Left lung (tissue), 10 donors: ENCODE data around the gene TBX18. TPM values are rescaled to one million over a fixed set of nuclear protein-coding genes. Genes with fewer than 3 reads are reported as not detected.

Experiments used
- ATAC-seq: fragments of 200-7000 bp; cut with Tn5 transposase; one replicate; pipeline ENCODE4 v1.9.1; 2020; ENCODE audit warnings: moderate library complexity
- DNase-seq, 4 donors: peaks; one replicate each; pipeline ENCODE4 v3.0.0-alpha.2; 2013 to 2020
- H3K27ac ChIP-seq, 2 donors: fragments of 200-600 bp; sonication (generic) in 1 of 2; one replicate each; pipeline versions ENCODE4 v1.5.0 to v1.8.0; 2020 to 2021
- H3K27me3 ChIP-seq, 2 donors: fragments of 200-600 bp; sonication (generic) in 1 of 2; one replicate each; pipeline versions ENCODE4 v1.5.0 to v1.8.0; 2020 to 2021
- H3K36me3 ChIP-seq, 2 donors: fragments of 200-600 bp; sonication (generic) in 1 of 2; one replicate each; pipeline versions ENCODE4 v1.5.0 to v1.8.0; 2020 to 2021
- H3K4me1 ChIP-seq, 2 donors: fragments of 200-600 bp; one replicate each; pipeline ENCODE4 v1.8.0; 2021
- H3K4me3 ChIP-seq, 2 donors: fragments of 200-600 bp; sonication (generic) in 1 of 2; one replicate each; pipeline versions ENCODE4 v1.5.0 to v1.8.0; 2020 to 2021; ENCODE audit warnings: mild to moderate bottlenecking in 1 of 2
- H3K9me3 ChIP-seq, 2 donors: fragments of 200-600 bp; sonication (generic) in 1 of 2; one replicate each; pipeline versions ENCODE4 v1.5.0 to v1.8.0; 2020 to 2021
- CTCF ChIP-seq, 2 donors: fragments of 200-600 bp; sonication (generic) in 1 of 2; IDR thresholded peaks; one replicate each; pipeline versions ENCODE4 v1.5.0 to v1.8.0; 2021; ENCODE audit warnings: antibody characterized with exemption in 2 of 2
- intact Hi-C, 2 donors: fragments of 100-400 bp; cut with DNase I; formaldehyde crosslinking; loops; one replicate each; pipeline versions ENCODE4 v1.11.2 to v1.14.2; 2022
- polyA plus RNA-seq, 6 donors: library from polyadenylated mRNA; unstranded; fragments of 120-200 nt; gene quantifications; one replicate each; pipeline ENCODE4 v1.2.1, GENCODE V29; 2013; ENCODE audit not compliant: insufficient read length in 6 of 6
- total RNA-seq, 2 donors: library from RNA; stranded (reverse); fragmentation: NEBNext Ultra II Directional; extraction: Animal tissue kit (Norgen Biotek cat#: 25700); gene quantifications; one replicate each; pipeline ENCODE4 v1.2.1, GENCODE V29; 2021
- donor health status: DM: no; HTN: yes; CAD: no.
- donor health status: DM: no; HTN: no; CAD: no.

TBX18 gene
- total and polyA plus RNA-seq, 8 donors: 0.27 to 0.60 (median 0.49) TPM; not detected in 1

GRCh38 chr6:84804720-84805119 lies 40.3 kb upstream of the TBX18 start:
- H3K36me3 ChIP-seq: no peaks in the 10 kb centered on the region
- TF ChIP-seq CTCF (IDR thresholded peaks at IDR 0.05): no peak
- ATAC-seq: no peak

GRCh38 chr6:84801250-84801649 lies 36.9 kb upstream of the TBX18 start:
- intact Hi-C loops: no loop called here
- no peak overlapping the region for H3K4me3 ChIP-seq
- no peaks in the 10 kb centered on the region for H3K36me3 ChIP-seq
- H3K27me3 ChIP-seq: no peaks in the 10 kb centered on the region
- no peak for DNase-seq
- no peak for TF ChIP-seq CTCF (IDR thresholded peaks at IDR 0.05)
- no peaks in the 10 kb centered on the region for H3K4me1 ChIP-seq
- H3K9me3 ChIP-seq: peaks cover 0 to 4% of the 10 kb centered on the region in 2 donors
- no peak for ATAC-seq
- no peak overlapping the region for H3K27ac ChIP-seq

More at GRCh38 chr6:84804720-84805119, 40.3 kb upstream of the TBX18 start:
- no peak overlapping the region for H3K4me3 ChIP-seq
- H3K9me3 ChIP-seq: no peaks in the 10 kb centered on the region
- H3K27ac ChIP-seq: no peak overlapping the region
- H3K27me3 ChIP-seq: no peaks in the 10 kb centered on the region
- no peaks in the 10 kb centered on the region for H3K4me1 ChIP-seq
- intact Hi-C loops: no loop called here
- DNase-seq: no peak

- no peak overlapping the region for H3K4me3 ChIP-seq
- intact Hi-C loops: no loop called here
- no peak for DNase-seq
- H3K9me3 ChIP-seq: peaks cover 0 to 4% of the 10 kb centered on the region in 2 donors
- H3K27ac ChIP-seq: no peak overlapping the region
- H3K27me3 ChIP-seq: no peaks in the 10 kb centered on the region
- no peaks in the 10 kb centered on the region for H3K36me3 ChIP-seq
- no peaks in the 10 kb centered on the region for H3K4me1 ChIP-seq
- no peak for TF ChIP-seq CTCF (IDR thresholded peaks at IDR 0.05)
- no peak for ATAC-seq
These were observed 33.9 kb upstream of the TBX18 start for GRCh38 chr6:84798257-84798656.

GRCh38 chr6:84796343-84796742 lies 31.9 kb upstream of the TBX18 start:
- no peak overlapping the region for H3K27ac ChIP-seq
- intact Hi-C loops: no loop called here
- H3K4me1 ChIP-seq: no peaks in the 10 kb centered on the region
- DNase-seq: no peak
- no peak for ATAC-seq
- no peak for TF ChIP-seq CTCF (IDR thresholded peaks at IDR 0.05)
- no peaks in the 10 kb centered on the region for H3K36me3 ChIP-seq
- no peaks in the 10 kb centered on the region for H3K27me3 ChIP-seq
- peaks cover 0 to 4% of the 10 kb centered on the region in 2 donors for H3K9me3 ChIP-seq
- no peak overlapping the region for H3K4me3 ChIP-seq

- DNase-seq (no peak), ATAC-seq (no peak)
- H3K4me1 ChIP-seq: no peaks in the 10 kb centered on the region
These were observed 27.5 kb upstream of the TBX18 start for GRCh38 chr6:84791927-84792326.

More at GRCh38 chr6:84791927-84792326, 27.5 kb upstream of the TBX18 start:
- Histone ChIP-seq H3K36me3 (no peaks in the 10 kb centered on the region), H3K27me3 (no peaks in the 10 kb centered on the region), H3K4me3 (no peak overlapping the region), H3K27ac (no peak overlapping the region), H3K9me3 (peaks cover 0 to 4% of the 10 kb centered on the region in 2 donors)
- intact Hi-C loops: no loop called here
- no peak for TF ChIP-seq CTCF (IDR thresholded peaks at IDR 0.05)
